GM12878 (cell line): ENCODE data around the gene POLE3. TPM values are rescaled to one million over a fixed set of nuclear protein-coding genes. Genes with fewer than 3 reads are reported as not detected.

Experiments
- EGR1 ChIP-seq, 2 experiments: IDR thresholded peaks; 1 replicate in 1 of 2; 2 replicates in 1 of 2; pipeline ENCODE4 v1.6.1; 2011 to 2012; ENCODE audit warnings: low read depth in 2 of 2, low read length in 2 of 2, borderline replicate concordance in 1 of 2, mild to moderate bottlenecking in 1 of 2, moderate library complexity in 1 of 2
- EZH2 ChIP-seq: IDR thresholded peaks from 2 replicates; pipeline ENCODE4 v1.6.1; 2012; ENCODE audit warnings: low read depth, mild to moderate bottlenecking, control low read depth, inconsistent platforms, low read length, borderline replicate concordance; ENCODE audit not compliant: control insufficient read depth
- FOXK2 ChIP-seq: fragments of 450-650 bp; IDR thresholded peaks from 2 replicates; pipeline ENCODE4 v1.6.1; 2017; ENCODE audit warnings: mild to moderate bottlenecking, moderate library complexity
- IKZF2 ChIP-seq, 2 experiments: fragments of 450-650 bp; IDR thresholded peaks; 2 replicates each; pipeline ENCODE4 v1.6.1; 2017; ENCODE audit warnings: mild to moderate bottlenecking in 2 of 2, moderate library complexity in 2 of 2
- MEF2A ChIP-seq: IDR thresholded peaks from 2 replicates; pipeline ENCODE4 v1.6.1; 2011; ENCODE audit warnings: low read depth, mild to moderate bottlenecking, low read length, moderate library complexity; ENCODE audit not compliant: insufficient read depth
- POLR2AphosphoS5 ChIP-seq: IDR thresholded peaks from 2 replicates; pipeline ENCODE4 v1.6.1; 2011; ENCODE audit warnings: mild to moderate bottlenecking, low read length, inconsistent platforms
- SUPT20H ChIP-seq: IDR thresholded peaks from 2 replicates; pipeline ENCODE4 v1.6.1; 2011; ENCODE audit warnings: low read depth, mild to moderate bottlenecking, low read length, moderate library complexity, borderline replicate concordance; ENCODE audit not compliant: control insufficient read depth
- YY1 ChIP-seq: IDR thresholded peaks from 2 replicates; pipeline ENCODE4 v1.6.1; 2011; ENCODE audit warnings: low read depth, mild to moderate bottlenecking, low read length
- polyA plus RNA-seq, 11 experiments: library from polyadenylated mRNA; depleted of rRNA in 4 of 11; unstranded in 6 of 11; stranded (reverse) in 5 of 11; fragments of >200 nt; fragmentation: Nextera tagmentation in 4 of 11; fragmentation: Illumina TruSeq in 1 of 11; extraction: Ambion mirVana in 4 of 11; extraction: Trizol in 1 of 11; gene quantifications; 1 replicate in 1 of 11; 2 replicates in 10 of 11; pipeline versions ENCODE4 v1.2.1 to v1.2.3, GENCODE V29; 2011 to 2016; ENCODE audit warnings: inconsistent platforms in 2 of 11, missing spikeins in 2 of 11, low read depth in 1 of 11
- total RNA-seq, 4 experiments: library from RNA; depleted of rRNA in 3 of 4; stranded (reverse); fragments of >200 nt in 3 of 4; fragmentation: Illumina TruSeq in 1 of 4; extraction: Trizol in 1 of 4; gene quantifications; 2 replicates each; pipeline versions ENCODE4 v1.2.1 to v1.2.3, GENCODE V29; 2013 to 2021
- TF ChIP-seq, protein P1 (sequence below): fragments of 450-650 bp; IDR thresholded peaks from 2 replicates; pipeline ENCODE4 v1.6.1; 2016; ENCODE audit warnings: mild to moderate bottlenecking
- TF ChIP-seq, protein P2 (sequence below): fragments of 450-650 bp; IDR thresholded peaks from 2 replicates; pipeline ENCODE4 v1.6.1; 2018; ENCODE audit warnings: borderline replicate concordance, mild to moderate bottlenecking; ENCODE audit not compliant: partially characterized antibody
- TF ChIP-seq, protein P3 (sequence below): fragments of 450-650 bp; IDR thresholded peaks from 2 replicates; pipeline ENCODE4 v1.6.1; 2017; ENCODE audit warnings: mild to moderate bottlenecking, moderate library complexity
- TF ChIP-seq, protein P4 (sequence below): IDR thresholded peaks from 2 replicates; pipeline ENCODE4 v1.6.1; 2012; ENCODE audit warnings: improper control_type of control experiment, low read depth, low read length; ENCODE audit not compliant: insufficient replicate concordance

POLE3 gene
- total and polyA plus RNA-seq, 10 of the 15 experiments (the other 5 are each of a cell fraction or from before 2014, with no cell fraction given): 40.8 to 116 (median 80.2) TPM

DNA sequence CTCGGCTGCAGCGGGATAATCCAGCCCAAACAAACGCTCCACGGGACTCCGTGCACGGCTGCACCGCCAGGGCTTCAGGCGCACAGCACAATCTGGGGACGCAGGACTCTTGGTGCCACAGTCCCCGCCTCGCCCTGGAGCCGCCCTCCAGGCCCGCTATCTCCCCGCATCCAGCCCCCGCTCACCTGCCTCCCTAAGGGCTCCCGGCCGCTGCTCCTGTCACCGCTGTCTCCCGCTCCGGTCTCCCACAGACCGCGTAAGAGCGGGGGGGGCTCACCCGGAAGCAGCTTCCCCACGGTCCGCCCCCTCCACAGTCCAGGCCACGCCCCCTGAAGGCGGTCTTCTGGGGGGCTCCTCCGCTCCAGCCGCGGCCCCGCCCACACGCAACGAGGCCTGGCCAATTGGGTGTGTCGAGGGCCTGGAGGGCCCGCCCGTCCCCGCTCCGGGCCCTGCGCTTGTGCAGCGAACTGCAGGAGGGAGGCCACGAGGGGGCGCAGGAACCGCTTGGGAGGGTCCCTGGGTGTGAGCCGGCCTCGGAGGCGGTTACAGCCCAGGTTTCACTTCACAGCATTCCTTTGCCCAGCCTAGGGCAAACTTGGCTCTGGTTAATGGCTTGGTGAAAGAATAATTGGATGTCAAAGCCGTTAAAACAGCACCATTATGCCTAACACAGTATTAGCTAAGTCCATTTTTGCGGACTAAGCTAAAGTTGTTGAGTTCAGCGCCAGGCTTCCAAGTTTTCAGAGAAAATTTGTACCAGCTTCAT is 9.3 kb downstream of the POLE3 start, which contains the start of gene ALAD (continued):
- TF ChIP-seq, protein P1, sequence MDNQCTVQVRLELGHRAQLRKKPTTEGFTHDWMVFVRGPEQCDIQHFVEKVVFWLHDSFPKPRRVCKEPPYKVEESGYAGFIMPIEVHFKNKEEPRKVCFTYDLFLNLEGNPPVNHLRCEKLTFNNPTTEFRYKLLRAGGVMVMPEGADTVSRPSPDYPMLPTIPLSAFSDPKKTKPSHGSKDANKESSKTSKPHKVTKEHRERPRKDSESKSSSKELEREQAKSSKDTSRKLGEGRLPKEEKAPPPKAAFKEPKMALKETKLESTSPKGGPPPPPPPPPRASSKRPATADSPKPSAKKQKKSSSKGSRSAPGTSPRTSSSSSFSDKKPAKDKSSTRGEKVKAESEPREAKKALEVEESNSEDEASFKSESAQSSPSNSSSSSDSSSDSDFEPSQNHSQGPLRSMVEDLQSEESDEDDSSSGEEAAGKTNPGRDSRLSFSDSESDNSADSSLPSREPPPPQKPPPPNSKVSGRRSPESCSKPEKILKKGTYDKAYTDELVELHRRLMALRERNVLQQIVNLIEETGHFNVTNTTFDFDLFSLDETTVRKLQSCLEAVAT: no peak
- TF ChIP-seq IKZF2 (IDR thresholded peaks at IDR 0.05) (peak; percentile 18 to 60), EZH2 (no peak), YY1 (peak; percentile 39; the same call in 1 of the 2 replicates), SUPT20H (no peak), EGR1 (IDR thresholded peaks at IDR 0.05; ENCODE audit: borderline replicate concordance in 1 of 2, low read depth in 2 of 2, low read length in 2 of 2) (peak in 1 of 2 experiments; percentile 69; a peak in 2 of 3 replicates), POLR2AphosphoS5 (peak; percentile 59; the same call in 1 of the 2 replicates), FOXK2 (no peak), MEF2A (no peak)
- TF ChIP-seq, protein P2, sequence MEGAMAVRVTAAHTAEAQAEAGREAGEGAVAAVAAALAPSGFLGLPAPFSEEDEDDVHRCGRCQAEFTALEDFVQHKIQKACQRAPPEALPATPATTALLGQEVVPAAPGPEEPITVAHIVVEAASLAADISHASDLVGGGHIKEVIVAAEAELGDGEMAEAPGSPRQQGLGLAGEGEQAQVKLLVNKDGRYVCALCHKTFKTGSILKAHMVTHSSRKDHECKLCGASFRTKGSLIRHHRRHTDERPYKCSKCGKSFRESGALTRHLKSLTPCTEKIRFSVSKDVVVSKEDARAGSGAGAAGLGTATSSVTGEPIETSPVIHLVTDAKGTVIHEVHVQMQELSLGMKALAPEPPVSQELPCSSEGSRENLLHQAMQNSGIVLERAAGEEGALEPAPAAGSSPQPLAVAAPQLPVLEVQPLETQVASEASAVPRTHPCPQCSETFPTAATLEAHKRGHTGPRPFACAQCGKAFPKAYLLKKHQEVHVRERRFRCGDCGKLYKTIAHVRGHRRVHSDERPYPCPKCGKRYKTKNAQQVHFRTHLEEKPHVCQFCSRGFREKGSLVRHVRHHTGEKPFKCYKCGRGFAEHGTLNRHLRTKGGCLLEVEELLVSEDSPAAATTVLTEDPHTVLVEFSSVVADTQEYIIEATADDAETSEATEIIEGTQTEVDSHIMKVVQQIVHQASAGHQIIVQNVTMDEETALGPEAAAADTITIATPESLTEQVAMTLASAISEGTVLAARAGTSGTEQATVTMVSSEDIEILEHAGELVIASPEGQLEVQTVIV: peak; percentile 76
- TF ChIP-seq, protein P3, sequence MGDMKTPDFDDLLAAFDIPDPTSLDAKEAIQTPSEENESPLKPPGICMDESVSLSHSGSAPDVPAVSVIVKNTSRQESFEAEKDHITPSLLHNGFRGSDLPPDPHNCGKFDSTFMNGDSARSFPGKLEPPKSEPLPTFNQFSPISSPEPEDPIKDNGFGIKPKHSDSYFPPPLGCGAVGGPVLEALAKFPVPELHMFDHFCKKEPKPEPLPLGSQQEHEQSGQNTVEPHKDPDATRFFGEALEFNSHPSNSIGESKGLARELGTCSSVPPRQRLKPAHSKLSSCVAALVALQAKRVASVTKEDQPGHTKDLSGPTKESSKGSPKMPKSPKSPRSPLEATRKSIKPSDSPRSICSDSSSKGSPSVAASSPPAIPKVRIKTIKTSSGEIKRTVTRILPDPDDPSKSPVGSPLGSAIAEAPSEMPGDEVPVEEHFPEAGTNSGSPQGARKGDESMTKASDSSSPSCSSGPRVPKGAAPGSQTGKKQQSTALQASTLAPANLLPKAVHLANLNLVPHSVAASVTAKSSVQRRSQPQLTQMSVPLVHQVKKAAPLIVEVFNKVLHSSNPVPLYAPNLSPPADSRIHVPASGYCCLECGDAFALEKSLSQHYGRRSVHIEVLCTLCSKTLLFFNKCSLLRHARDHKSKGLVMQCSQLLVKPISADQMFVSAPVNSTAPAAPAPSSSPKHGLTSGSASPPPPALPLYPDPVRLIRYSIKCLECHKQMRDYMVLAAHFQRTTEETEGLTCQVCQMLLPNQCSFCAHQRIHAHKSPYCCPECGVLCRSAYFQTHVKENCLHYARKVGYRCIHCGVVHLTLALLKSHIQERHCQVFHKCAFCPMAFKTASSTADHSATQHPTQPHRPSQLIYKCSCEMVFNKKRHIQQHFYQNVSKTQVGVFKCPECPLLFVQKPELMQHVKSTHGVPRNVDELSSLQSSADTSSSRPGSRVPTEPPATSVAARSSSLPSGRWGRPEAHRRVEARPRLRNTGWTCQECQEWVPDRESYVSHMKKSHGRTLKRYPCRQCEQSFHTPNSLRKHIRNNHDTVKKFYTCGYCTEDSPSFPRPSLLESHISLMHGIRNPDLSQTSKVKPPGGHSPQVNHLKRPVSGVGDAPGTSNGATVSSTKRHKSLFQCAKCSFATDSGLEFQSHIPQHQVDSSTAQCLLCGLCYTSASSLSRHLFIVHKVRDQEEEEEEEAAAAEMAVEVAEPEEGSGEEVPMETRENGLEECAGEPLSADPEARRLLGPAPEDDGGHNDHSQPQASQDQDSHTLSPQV: no peak
- TF ChIP-seq, protein P4, sequence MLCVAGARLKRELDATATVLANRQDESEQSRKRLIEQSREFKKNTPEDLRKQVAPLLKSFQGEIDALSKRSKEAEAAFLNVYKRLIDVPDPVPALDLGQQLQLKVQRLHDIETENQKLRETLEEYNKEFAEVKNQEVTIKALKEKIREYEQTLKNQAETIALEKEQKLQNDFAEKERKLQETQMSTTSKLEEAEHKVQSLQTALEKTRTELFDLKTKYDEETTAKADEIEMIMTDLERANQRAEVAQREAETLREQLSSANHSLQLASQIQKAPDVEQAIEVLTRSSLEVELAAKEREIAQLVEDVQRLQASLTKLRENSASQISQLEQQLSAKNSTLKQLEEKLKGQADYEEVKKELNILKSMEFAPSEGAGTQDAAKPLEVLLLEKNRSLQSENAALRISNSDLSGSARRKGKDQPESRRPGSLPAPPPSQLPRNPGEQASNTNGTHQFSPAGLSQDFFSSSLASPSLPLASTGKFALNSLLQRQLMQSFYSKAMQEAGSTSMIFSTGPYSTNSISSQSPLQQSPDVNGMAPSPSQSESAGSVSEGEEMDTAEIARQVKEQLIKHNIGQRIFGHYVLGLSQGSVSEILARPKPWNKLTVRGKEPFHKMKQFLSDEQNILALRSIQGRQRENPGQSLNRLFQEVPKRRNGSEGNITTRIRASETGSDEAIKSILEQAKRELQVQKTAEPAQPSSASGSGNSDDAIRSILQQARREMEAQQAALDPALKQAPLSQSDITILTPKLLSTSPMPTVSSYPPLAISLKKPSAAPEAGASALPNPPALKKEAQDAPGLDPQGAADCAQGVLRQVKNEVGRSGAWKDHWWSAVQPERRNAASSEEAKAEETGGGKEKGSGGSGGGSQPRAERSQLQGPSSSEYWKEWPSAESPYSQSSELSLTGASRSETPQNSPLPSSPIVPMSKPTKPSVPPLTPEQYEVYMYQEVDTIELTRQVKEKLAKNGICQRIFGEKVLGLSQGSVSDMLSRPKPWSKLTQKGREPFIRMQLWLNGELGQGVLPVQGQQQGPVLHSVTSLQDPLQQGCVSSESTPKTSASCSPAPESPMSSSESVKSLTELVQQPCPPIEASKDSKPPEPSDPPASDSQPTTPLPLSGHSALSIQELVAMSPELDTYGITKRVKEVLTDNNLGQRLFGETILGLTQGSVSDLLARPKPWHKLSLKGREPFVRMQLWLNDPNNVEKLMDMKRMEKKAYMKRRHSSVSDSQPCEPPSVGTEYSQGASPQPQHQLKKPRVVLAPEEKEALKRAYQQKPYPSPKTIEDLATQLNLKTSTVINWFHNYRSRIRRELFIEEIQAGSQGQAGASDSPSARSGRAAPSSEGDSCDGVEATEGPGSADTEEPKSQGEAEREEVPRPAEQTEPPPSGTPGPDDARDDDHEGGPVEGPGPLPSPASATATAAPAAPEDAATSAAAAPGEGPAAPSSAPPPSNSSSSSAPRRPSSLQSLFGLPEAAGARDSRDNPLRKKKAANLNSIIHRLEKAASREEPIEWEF: no peak
